Lower leg skin (tissue), 3 donors: Measurements from ENCODE around the gene THSD4.

Source experiments
- CTCF ChIP-seq, 3 donors: fragments of 450-650 bp; IDR thresholded peaks; one replicate each; pipeline ENCODE4 v1.5.1; 2016; ENCODE audit warnings: antibody characterized with exemption in 3 of 3, mild to moderate bottlenecking in 3 of 3, moderate library complexity in 2 of 3
- POLR2A ChIP-seq, 2 donors: fragments of 450-650 bp; IDR thresholded peaks; one replicate each; pipeline ENCODE4 v1.6.1; 2016 to 2017; ENCODE audit warnings: antibody characterized with exemption in 2 of 2, mild to moderate bottlenecking in 1 of 2, moderate library complexity in 1 of 2

- no peak for TF ChIP-seq POLR2A (IDR thresholded peaks at IDR 0.05)
- TF ChIP-seq CTCF (IDR thresholded peaks at IDR 0.05) = no peak
Measured at GRCh38 chr15:71782422-71783165, 667.3 kb downstream of the THSD4 start.
